Measurements from ENCODE around the gene CAMTA1.

Gene CAMTA1

DNA sequence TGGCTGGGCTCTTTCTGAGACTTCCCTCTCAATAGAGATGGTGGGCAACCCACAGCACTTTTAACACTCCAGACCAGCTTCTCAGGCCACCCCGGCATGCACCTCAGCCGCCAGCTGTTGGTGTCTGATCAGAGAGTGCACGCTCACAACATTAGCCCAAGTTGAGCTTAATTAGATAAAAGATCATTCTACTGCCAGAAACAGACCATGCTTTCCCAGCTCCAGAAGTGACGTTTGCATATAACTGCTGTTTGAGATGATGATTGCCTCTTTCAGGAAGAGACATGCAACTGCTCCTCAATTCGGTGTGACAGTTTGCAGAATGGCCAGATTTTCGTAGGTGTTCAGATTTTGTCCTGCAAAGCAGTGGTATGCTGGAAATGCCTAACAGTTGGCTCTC, 700.6 kb downstream of the CAMTA1 start:
- no peaks in the 10 kb centered on the region for H3K4me1 ChIP-seq (ENCODE audit: insufficient read depth, low read length)
- DNase-seq (no peak), ATAC-seq (ENCODE audit: insufficient read depth, low read depth) (no peak)
- H3K27ac ChIP-seq (ENCODE audit: low read length) = no peak overlapping the region
- no peak for TF ChIP-seq EZH2 (IDR thresholded peaks at IDR 0.05; ENCODE audit: borderline replicate concordance, low read depth, low read length, severe bottlenecking)
- TF ChIP-seq, protein P1, sequence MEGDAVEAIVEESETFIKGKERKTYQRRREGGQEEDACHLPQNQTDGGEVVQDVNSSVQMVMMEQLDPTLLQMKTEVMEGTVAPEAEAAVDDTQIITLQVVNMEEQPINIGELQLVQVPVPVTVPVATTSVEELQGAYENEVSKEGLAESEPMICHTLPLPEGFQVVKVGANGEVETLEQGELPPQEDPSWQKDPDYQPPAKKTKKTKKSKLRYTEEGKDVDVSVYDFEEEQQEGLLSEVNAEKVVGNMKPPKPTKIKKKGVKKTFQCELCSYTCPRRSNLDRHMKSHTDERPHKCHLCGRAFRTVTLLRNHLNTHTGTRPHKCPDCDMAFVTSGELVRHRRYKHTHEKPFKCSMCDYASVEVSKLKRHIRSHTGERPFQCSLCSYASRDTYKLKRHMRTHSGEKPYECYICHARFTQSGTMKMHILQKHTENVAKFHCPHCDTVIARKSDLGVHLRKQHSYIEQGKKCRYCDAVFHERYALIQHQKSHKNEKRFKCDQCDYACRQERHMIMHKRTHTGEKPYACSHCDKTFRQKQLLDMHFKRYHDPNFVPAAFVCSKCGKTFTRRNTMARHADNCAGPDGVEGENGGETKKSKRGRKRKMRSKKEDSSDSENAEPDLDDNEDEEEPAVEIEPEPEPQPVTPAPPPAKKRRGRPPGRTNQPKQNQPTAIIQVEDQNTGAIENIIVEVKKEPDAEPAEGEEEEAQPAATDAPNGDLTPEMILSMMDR (IDR thresholded peaks at IDR 0.05; ENCODE audit: borderline replicate concordance, extremely low read depth, low read length, poor library complexity, severe bottlenecking) = no peak
- H3K27me3 ChIP-seq (ENCODE audit: insufficient read depth, low read length, poor library complexity) = no peaks in the 10 kb centered on the region
- no peaks in the 10 kb centered on the region for H3K36me3 ChIP-seq (ENCODE audit: insufficient read depth, low read length)
- H3K79me2 ChIP-seq (ENCODE audit: insufficient read depth, low read length) = no peaks in the 10 kb centered on the region
- no peak overlapping the region for H3K4me2 ChIP-seq (ENCODE audit: insufficient read depth, low read length)
- no peak overlapping the region for H3K9ac ChIP-seq (ENCODE audit: low read depth, low read length)
- no peak overlapping the region for H2AFZ ChIP-seq (ENCODE audit: low read depth, low read length)
- H3K9me3 ChIP-seq (ENCODE audit: insufficient read depth, low read length, severe bottlenecking) = no peaks in the 10 kb centered on the region
- 0 out of 2 replicates have a peak, but pooled peaks cover 3% of the 10 kb centered on the region for H4K20me1 ChIP-seq (ENCODE audit: insufficient read depth, low read length)
- H3K4me3 ChIP-seq (ENCODE audit: low read depth in 1 of 2, low read length in 2 of 2) = no peak overlapping the region

GRCh38 chr1:7487766-7488474, 702.7 kb downstream of the CAMTA1 start:
- Histone ChIP-seq H3K9me3 (ENCODE audit: insufficient read depth, low read length, severe bottlenecking) (no peaks in the 10 kb centered on the region), H3K27me3 (ENCODE audit: insufficient read depth, low read length, poor library complexity) (no peaks in the 10 kb centered on the region), H3K79me2 (ENCODE audit: insufficient read depth, low read length) (no peaks in the 10 kb centered on the region), H3K4me1 (ENCODE audit: insufficient read depth, low read length) (no peaks in the 10 kb centered on the region), H3K4me2 (ENCODE audit: insufficient read depth, low read length) (no peak overlapping the region), H3K4me3 (ENCODE audit: low read depth in 1 of 2, low read length in 2 of 2) (no peak overlapping the region), H4K20me1 (ENCODE audit: insufficient read depth, low read length) (0 out of 2 replicates have a peak, but pooled peaks cover 3% of the 10 kb centered on the region), H3K36me3 (ENCODE audit: insufficient read depth, low read length) (no peaks in the 10 kb centered on the region), H2AFZ (ENCODE audit: low read depth, low read length) (no peak overlapping the region), H3K9ac (ENCODE audit: low read depth, low read length) (no peak overlapping the region), H3K27ac (ENCODE audit: low read length) (no peak overlapping the region)
- TF ChIP-seq EZH2 (IDR thresholded peaks at IDR 0.05; ENCODE audit: borderline replicate concordance, low read depth, low read length, severe bottlenecking) = no peak
- TF ChIP-seq, protein P1 (IDR thresholded peaks at IDR 0.05; ENCODE audit: borderline replicate concordance, extremely low read depth, low read length, poor library complexity, severe bottlenecking) = no peak
- no peak for DNase-seq
- ATAC-seq (ENCODE audit: insufficient read depth, low read depth) = no peak

- Histone ChIP-seq H3K36me3 (ENCODE audit: insufficient read depth, low read length) (no peaks in the 10 kb centered on the region), H4K20me1 (ENCODE audit: insufficient read depth, low read length) (0 out of 2 replicates have a peak, but pooled peaks cover 3% of the 10 kb centered on the region), H3K27me3 (ENCODE audit: insufficient read depth, low read length, poor library complexity) (no peaks in the 10 kb centered on the region), H3K9ac (ENCODE audit: low read depth, low read length) (no peak overlapping the region), H3K27ac (ENCODE audit: low read length) (no peak overlapping the region), H3K79me2 (ENCODE audit: insufficient read depth, low read length) (no peaks in the 10 kb centered on the region), H3K4me1 (ENCODE audit: insufficient read depth, low read length) (no peaks in the 10 kb centered on the region), H3K4me2 (ENCODE audit: insufficient read depth, low read length) (no peak overlapping the region), H2AFZ (ENCODE audit: low read depth, low read length) (no peak overlapping the region), H3K4me3 (ENCODE audit: low read depth in 1 of 2, low read length in 2 of 2) (no peak overlapping the region), H3K9me3 (ENCODE audit: insufficient read depth, low read length, severe bottlenecking) (no peaks in the 10 kb centered on the region)
- DNase-seq (no peak), ATAC-seq (ENCODE audit: insufficient read depth, low read depth) (no peak)
- TF ChIP-seq, protein P1 (IDR thresholded peaks at IDR 0.05; ENCODE audit: borderline replicate concordance, extremely low read depth, low read length, poor library complexity, severe bottlenecking) = no peak
- no peak for TF ChIP-seq EZH2 (IDR thresholded peaks at IDR 0.05; ENCODE audit: borderline replicate concordance, low read depth, low read length, severe bottlenecking)
Measured at GRCh38 chr1:7488475-7488842, 703.2 kb downstream of the CAMTA1 start.

Data from DND-41 (cell line).